Measurements from ENCODE around the gene RCHY1.

- TF ChIP-seq, protein P1, sequence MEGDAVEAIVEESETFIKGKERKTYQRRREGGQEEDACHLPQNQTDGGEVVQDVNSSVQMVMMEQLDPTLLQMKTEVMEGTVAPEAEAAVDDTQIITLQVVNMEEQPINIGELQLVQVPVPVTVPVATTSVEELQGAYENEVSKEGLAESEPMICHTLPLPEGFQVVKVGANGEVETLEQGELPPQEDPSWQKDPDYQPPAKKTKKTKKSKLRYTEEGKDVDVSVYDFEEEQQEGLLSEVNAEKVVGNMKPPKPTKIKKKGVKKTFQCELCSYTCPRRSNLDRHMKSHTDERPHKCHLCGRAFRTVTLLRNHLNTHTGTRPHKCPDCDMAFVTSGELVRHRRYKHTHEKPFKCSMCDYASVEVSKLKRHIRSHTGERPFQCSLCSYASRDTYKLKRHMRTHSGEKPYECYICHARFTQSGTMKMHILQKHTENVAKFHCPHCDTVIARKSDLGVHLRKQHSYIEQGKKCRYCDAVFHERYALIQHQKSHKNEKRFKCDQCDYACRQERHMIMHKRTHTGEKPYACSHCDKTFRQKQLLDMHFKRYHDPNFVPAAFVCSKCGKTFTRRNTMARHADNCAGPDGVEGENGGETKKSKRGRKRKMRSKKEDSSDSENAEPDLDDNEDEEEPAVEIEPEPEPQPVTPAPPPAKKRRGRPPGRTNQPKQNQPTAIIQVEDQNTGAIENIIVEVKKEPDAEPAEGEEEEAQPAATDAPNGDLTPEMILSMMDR (conservative IDR thresholded peaks at IDR 0.05 in 1 of 2, IDR thresholded peaks at IDR 0.05 in 1 of 2; ENCODE audit: extremely low read depth in 1 of 2, insufficient read depth in 1 of 2, low read depth in 1 of 2, low read length in 2 of 2), result no peak
- no peak for TF ChIP-seq EZH2 (IDR thresholded peaks at IDR 0.05; ENCODE audit: borderline replicate concordance, low read length)
Measured at GRCh38 chr4:75561789-75562188, 47.6 kb upstream of the RCHY1 start.

Data from mammary epithelial cell (primary cell).